Mucosa of rectum (tissue), 2 donors: Measurements from ENCODE around the gene DNAJC22.

Experiments used
- H3K27ac ChIP-seq, 2 donors: one replicate each; pipeline ENCODE4 v1.7.0; 2013; ENCODE audit warnings: inconsistent platforms in 2 of 2, low read depth in 2 of 2, low read length in 2 of 2
- H3K27me3 ChIP-seq, 2 donors: one replicate each; pipeline ENCODE4 v1.7.0; 2013; ENCODE audit warnings: low read length in 2 of 2; ENCODE audit not compliant: control insufficient read depth in 2 of 2, insufficient read depth in 2 of 2
- H3K36me3 ChIP-seq, 2 donors: one replicate each; pipeline ENCODE4 v1.7.0; 2013; ENCODE audit warnings: low read length in 2 of 2; ENCODE audit not compliant: control insufficient read depth in 2 of 2, insufficient read depth in 2 of 2
- H3K4me1 ChIP-seq, 2 donors: one replicate each; pipeline ENCODE4 v1.7.0; 2013; ENCODE audit warnings: low read length in 2 of 2, mild to moderate bottlenecking in 1 of 2; ENCODE audit not compliant: control insufficient read depth in 2 of 2, insufficient read depth in 2 of 2
- H3K4me3 ChIP-seq, 2 donors: one replicate each; pipeline ENCODE4 v1.7.0; 2013; ENCODE audit warnings: low read length in 2 of 2
- H3K9ac ChIP-seq, 2 donors: one replicate each; pipeline ENCODE4 v1.7.0; 2013; ENCODE audit warnings: low read length in 2 of 2, low read depth in 1 of 2, mild to moderate bottlenecking in 1 of 2
- H3K9me3 ChIP-seq, 2 donors: one replicate each; pipeline ENCODE4 v1.7.0; 2013; ENCODE audit warnings: low read length in 2 of 2; ENCODE audit not compliant: control insufficient read depth in 2 of 2
- donor health status: healthy.
- donor health status: Normal muscosa, but diverticular disease.

DNAJC22 gene

DNA sequence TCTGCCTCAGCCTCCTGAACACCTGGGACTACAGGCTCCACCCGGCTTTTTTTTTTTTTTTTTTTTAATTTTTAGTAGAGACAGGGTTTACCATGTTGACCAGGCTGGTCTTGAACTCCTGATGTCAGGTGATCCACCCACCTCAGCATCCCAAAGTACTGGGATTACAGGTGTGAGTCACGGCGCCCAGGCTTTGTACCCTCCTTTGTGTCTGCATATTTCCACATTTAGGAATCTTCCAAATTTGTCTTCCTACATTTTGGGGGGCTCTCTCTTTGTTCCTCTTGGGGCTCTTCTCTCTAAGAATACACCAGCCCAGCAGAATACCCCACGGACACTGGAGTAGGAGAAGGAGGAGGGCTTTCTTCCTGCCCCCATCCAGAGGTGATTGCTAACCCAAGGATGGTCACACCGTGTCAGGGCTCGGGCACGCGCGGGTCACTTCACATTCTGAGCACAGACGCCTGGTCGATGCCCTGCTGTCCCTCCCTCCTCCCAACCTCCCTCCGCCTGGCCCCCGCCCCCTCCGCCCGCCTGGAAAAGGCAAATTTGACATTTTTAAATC lies 2.1 kb upstream of the DNAJC22 start:
- Histone ChIP-seq H3K36me3 (no peaks in the 10 kb centered on the region), H3K4me1 (peaks cover 47 to 48% of the 10 kb centered on the region in 2 donors), H3K27me3 (peaks cover 33 to 36% of the 10 kb centered on the region in 2 donors), H3K9me3 (no peaks in the 10 kb centered on the region), H3K27ac (no peak overlapping the region), H3K4me3 (no peak overlapping the region), H3K9ac (no peak overlapping the region)

DNA sequence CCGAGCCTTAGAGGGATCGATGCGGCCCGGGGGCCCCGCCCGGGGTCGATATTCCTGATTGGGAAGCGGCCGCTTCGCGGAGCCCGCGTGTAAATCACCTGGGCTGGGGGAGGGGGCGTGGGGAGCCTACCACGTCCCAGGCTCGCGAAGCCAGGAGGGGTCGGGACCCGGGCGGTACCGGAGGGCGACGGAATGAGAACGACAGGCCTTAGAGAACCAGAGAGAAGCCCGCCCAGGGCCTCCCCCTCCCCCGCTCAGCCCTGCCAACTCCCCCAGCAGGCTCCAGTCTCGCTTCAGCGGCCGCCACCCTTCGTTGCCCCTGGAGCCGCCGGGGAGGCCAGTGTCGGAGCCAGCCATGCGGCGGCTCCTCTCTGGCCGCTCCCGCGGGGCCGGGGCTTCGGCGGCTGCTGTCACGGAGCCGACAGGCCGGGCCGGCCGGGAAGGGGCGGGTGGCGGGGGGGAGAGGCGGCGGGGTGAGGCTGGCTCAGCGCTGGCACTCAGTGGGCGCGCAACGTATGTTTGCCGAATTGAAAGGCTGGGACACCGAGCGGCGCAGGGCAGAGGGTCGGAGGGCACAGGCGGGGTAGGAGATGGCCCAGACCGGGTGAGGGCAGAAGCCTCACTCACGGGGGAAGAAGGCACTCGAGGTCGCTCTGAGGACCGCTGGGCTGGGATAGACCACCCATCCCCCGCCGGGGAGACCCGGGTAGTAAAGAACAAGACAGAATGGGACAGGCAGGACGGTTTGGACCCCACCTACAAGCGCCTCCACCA lies 1.4 kb upstream of the DNAJC22 start:
- H3K27me3 ChIP-seq: peaks cover 33 to 36% of the 10 kb centered on the region in 2 donors
- H3K36me3 ChIP-seq: no peaks in the 10 kb centered on the region

DNA sequence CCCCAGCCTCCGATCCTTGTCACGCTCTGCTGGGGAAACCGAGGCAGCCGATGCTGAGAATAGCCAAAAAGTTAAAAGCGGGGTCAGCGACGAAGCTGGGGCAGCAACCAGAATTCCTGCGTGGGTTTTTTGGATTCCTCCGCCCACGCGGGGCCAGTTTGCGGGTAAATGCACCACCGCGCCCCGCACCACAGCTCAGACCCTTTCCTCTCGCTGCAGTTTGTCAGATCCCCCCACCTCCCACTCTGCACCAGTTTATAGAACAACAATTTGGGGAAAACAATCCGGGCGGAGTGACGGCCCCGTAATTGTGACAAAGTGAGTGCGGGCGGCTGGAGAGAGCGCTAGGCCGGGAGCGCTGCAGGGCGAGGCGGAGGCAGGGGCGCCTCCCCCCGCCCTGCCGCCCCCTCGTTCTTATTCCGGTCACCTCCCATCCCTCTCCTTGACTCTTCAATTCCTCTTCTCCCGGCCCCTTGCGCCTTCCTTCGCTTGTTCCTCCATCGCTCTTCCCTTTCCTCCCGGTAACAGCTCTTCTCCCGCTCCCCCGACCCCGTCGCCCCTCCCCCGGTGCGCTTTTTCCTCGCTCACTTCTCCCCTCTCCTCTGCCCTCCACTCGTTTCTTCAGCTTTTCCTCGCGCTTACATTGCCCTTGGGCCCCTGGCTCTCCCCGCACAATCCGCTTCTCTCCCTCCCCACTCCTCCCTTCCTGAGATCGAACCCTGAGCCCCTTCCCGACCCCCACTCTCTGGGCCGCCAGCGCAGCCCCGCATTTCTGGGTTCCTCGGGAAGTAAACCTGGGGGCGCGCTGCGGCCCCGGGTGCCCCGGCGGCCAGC lies 646 bp upstream of the DNAJC22 start:
- Histone ChIP-seq H3K9ac (no peak overlapping the region), H3K4me1 (peaks cover 45 to 47% of the 10 kb centered on the region in 2 donors), H3K36me3 (peaks cover 0 to under 1% of the 10 kb centered on the region in 2 donors), H3K27ac (no peak overlapping the region), H3K9me3 (no peaks in the 10 kb centered on the region), H3K27me3 (peaks cover 33 to 36% of the 10 kb centered on the region in 2 donors), H3K4me3 (peak overlapping the region; percentile 48 to 62)

More for the DNA sequence above, 1.4 kb upstream of the DNAJC22 start:
- no peak overlapping the region for H3K27ac ChIP-seq
- peak overlapping the region; percentile 27 to 48 for H3K4me3 ChIP-seq
- H3K4me1 ChIP-seq: peaks cover 45 to 47% of the 10 kb centered on the region in 2 donors
- no peaks in the 10 kb centered on the region for H3K9me3 ChIP-seq
- H3K9ac ChIP-seq: no peak overlapping the region

DNA sequence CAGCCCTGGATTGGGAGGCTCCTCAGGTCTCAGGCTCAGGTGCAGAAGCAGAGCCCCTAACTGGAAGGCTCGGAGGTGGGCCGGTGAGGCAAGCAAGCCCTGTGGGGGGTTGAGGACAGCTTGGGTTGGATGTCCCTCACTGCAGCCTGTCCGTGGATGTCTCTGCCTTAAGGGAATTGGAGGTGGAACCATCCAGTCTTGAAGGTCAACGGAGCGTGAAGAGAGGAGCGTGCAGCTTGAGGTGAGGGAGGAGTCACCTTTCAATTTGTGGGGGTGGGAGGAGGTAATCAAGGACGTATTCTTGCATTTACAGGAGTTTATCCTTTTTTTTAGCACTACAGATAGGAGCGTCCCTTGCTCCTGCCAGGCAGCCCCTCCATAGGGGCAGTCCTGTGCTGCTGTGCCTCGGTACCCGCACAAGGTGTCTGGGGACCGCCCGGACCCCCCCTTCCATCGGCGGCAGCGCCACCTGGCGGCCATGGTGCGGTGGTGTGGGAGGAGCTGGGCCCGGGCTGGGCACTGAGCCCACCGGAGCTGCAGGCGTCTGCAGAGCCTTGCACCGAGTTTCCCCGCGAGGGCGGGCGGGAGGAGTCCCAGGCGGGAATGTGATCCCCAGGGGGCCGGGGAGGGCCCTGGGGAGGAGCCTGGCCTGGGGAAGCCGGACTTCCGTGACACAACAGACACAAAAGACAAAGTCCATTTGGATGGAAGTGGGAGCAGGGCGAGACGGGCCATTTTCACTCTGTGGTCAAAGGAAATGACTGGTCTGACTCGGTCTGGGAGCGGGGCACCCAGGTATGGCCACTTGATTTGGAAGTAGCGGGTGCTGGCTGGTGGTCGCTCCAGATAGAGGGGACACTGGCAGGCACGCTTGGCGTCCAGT lies 864 bp downstream of the DNAJC22 start:
- Histone ChIP-seq H3K9ac (peak overlapping the region; percentile 61 to 69), H3K9me3 (no peaks in the 10 kb centered on the region), H3K4me3 (peak overlapping the region; percentile 62 to 80), H3K27ac (peak overlapping the region; percentile 52 to 67), H3K36me3 (peaks cover 0 to 4% of the 10 kb centered on the region in 2 donors), H3K4me1 (peaks cover 41 to 42% of the 10 kb centered on the region in 2 donors), H3K27me3 (peaks cover 33 to 36% of the 10 kb centered on the region in 2 donors)

DNA sequence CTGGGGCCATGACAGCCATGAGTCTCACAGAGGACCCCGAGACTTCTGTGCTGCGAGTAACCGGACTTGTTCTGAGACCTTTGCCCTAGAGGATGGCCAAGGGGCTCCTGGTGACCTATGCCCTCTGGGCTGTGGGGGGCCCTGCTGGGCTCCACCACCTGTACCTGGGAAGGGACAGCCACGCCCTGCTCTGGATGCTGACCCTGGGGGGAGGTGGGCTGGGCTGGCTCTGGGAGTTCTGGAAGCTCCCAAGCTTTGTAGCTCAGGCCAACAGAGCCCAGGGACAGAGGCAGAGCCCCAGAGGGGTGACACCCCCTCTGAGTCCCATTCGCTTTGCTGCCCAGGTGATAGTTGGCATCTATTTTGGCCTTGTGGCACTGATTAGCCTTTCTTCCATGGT lies 2.1 kb downstream of the DNAJC22 start:
- Histone ChIP-seq H3K9ac (peak overlapping the region in 1 of 2 donors; percentile 69), H3K27me3 (peaks cover 27 to 29% of the 10 kb centered on the region in 2 donors), H3K4me3 (peak overlapping the region; percentile 62 to 80), H3K4me1 (peaks cover 31 to 32% of the 10 kb centered on the region in 2 donors), H3K36me3 (peaks cover 0 to 4% of the 10 kb centered on the region in 2 donors), H3K9me3 (no peaks in the 10 kb centered on the region), H3K27ac (no peak overlapping the region)

DNA sequence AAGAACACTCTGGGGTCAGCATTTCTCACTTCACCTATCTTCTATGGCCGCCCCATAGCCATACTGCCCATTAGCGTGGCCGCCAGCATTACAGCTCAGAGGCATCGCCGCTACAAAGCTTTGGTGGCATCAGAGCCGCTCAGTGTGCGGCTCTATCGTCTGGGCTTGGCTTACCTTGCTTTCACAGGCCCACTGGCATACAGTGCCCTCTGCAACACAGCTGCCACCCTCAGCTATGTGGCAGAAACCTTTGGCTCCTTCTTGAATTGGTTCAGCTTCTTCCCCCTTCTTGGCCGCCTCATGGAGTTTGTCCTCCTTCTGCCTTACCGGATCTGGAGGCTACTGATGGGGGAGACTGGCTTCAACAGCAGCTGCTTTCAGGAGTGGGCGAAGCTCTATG lies 2.6 kb downstream of the DNAJC22 start:
- Histone ChIP-seq H3K36me3 (peaks cover 0 to 4% of the 10 kb centered on the region in 2 donors), H3K27me3 (peaks cover 22 to 24% of the 10 kb centered on the region in 2 donors), H3K4me3 (peak overlapping the region in 1 of 2 donors; percentile 80), H3K9me3 (no peaks in the 10 kb centered on the region), H3K27ac (no peak overlapping the region), H3K9ac (no peak overlapping the region), H3K4me1 (peaks cover 31 to 32% of the 10 kb centered on the region in 2 donors)

DNA sequence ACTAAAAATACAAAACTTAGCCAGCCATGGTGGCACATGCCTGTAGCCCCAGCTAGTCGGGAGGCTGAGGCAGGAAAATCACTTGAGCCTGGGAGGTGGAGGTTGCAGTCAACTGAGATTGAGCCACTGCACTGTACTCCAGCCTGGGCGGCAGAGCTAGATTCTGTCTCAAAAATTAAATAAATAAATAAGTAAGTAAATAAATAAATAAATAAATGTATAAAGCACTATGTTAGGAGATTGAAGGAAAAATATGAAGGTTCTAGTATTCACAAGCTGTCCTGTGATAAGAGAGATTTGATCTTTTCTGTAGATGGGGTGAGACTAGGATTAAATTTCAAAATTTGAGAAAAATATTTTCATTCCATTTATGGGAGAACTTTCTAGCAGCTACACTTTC lies 5.7 kb downstream of the DNAJC22 start:
- H3K36me3 ChIP-seq: peaks cover 0 to 4% of the 10 kb centered on the region in 2 donors
- H3K27me3 ChIP-seq: peaks cover 2 to 8% of the 10 kb centered on the region in 2 donors
- no peaks in the 10 kb centered on the region for H3K9me3 ChIP-seq
- no peak overlapping the region for H3K27ac ChIP-seq
- peaks cover 14 to 15% of the 10 kb centered on the region in 2 donors for H3K4me1 ChIP-seq
- no peak overlapping the region for H3K9ac ChIP-seq
- H3K4me3 ChIP-seq: no peak overlapping the region

DNA sequence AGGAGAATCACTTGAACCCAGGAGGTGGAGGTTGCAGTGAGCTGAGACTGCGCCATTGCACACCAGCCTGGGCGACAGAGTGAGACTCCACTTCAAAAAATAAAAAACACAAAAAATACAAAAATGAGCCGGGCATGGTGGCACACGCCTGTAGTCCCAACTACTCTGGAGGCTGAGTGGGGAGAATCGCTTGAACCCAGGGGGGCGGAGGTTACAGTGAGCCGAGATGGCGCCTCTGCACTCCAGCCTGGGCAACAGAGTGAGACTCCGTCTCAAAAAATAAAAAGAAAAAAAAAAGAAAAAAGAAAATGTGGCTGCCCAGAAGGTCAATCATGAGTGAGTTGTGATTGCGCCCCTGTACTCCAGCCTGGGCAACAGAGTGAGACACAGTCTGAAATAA lies 9.2 kb downstream of the DNAJC22 start:
- H3K9me3 ChIP-seq: no peaks in the 10 kb centered on the region
- no peak overlapping the region for H3K4me3 ChIP-seq
- peaks cover 0 to 4% of the 10 kb centered on the region in 2 donors for H3K36me3 ChIP-seq
- no peak overlapping the region for H3K27ac ChIP-seq
- no peaks in the 10 kb centered on the region for H3K27me3 ChIP-seq
- no peak overlapping the region for H3K9ac ChIP-seq
- peaks cover 0 to 4% of the 10 kb centered on the region in 2 donors for H3K4me1 ChIP-seq

DNA sequence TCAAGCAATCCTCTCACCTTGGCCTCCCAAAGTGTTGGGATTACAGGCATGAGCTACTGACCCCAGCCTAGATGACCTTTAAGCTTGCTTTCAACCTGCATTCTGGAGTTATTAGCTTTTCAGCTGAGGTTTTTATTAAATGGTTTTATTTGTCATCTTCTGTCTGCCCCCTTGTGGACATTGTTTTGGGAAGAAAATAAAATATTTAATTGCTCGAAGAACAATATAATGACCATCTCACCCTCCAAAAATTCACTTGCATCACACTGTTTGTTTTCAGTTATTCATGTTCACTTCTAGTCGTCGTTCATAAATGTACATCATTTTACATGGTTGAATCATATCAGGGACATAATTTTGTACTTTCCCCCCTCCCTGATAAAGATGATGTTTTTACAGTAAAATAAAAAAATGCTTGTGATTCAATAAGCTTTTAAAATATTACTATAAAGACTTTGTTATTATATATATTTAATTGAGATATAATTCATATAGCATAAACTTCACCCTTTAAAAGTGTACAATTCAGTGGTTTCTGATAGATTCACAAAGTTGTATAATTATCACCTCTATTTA lies 10.5 kb downstream of the DNAJC22 start:
- Histone ChIP-seq H3K4me3 (no peak overlapping the region), H3K4me1 (peaks cover 0 to 4% of the 10 kb centered on the region in 2 donors), H3K36me3 (no peaks in the 10 kb centered on the region), H3K27me3 (no peaks in the 10 kb centered on the region), H3K27ac (no peak overlapping the region), H3K9me3 (no peaks in the 10 kb centered on the region), H3K9ac (no peak overlapping the region)
